ENCODE measurements around the gene SAP25.
A peak's percentile ranks its signal among the peaks of the same experiment; 100 is the strongest.
"Not testable (repeated sequence)": the region's sequence is repeated elsewhere in the genome, so short reads cannot be mapped to it uniquely, and the experiment has no call there.

The SAP25 gene

DNA sequence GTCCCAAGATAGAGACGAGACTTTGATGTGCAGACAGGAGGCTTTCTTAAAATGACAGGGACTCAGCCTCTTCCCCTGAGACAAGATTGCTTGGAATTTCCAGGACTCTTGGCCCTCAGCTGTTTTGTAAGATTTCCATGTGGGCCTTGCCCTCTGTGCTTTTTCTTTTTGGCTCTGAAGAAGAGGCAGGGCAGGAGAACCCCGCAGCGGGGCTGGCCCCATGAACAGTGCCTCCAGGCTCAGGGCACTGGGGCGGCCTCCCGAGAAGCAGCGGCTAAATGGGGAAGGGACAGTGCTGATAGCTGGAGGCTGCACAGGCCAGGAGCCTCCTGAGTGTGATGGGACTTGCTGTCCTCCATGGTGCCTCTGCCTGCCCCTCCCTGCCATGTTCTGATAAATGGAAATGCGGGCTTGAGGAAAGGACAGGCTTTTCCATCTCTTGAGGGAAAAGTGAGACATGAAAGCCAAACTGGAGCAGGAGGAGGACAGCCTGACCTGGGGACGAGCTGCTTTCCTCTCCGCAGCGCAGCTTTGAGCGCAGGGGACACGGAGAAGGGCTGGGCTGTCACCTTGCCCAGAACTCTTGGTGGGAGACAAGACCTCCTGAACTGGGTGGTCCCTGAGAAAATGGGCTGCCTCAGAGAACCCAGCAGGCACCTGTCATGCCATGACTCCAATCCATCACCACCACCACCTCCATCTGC lies 12.1 kb downstream of the SAP25 start:
- no peak for DNase-seq (ENCODE audit: low read depth)

GRCh38 chr7:100559127-100559526 lies 14.6 kb downstream of the SAP25 start:
- no peak for DNase-seq (ENCODE audit: low read depth)

DNA sequence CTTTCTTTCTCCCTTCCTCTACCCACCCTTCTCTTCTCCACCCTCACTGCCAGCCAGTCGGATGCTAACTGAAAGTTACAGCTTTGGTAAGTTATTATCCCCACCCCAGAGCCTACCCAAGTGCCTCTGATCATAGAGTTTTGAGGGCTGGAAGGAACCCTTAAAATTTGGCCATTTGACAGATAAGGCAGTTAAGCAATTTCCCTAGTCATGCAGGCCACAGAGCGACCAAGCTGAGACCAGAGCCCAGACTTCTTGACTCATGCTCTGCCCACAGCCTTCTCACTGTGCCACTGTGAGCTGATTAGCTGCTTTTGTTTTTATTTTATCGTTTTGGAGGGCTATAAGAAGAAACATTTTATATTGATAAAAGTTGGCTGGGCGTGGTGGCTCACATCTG lies 17.2 kb downstream of the SAP25 start:
- DNase-seq (ENCODE audit: low read depth) = peak; percentile 48

- no peak for DNase-seq (ENCODE audit: low read depth)
These were observed 18.0 kb downstream of the SAP25 start for GRCh38 chr7:100555701-100556100.

- no peak for DNase-seq (ENCODE audit: low read depth)
These were observed 20.7 kb downstream of the SAP25 start for GRCh38 chr7:100553032-100553431.

GRCh38 chr7:100552532-100552931 lies 21.2 kb downstream of the SAP25 start:
- DNase-seq (ENCODE audit: low read depth) = no peak

DNA sequence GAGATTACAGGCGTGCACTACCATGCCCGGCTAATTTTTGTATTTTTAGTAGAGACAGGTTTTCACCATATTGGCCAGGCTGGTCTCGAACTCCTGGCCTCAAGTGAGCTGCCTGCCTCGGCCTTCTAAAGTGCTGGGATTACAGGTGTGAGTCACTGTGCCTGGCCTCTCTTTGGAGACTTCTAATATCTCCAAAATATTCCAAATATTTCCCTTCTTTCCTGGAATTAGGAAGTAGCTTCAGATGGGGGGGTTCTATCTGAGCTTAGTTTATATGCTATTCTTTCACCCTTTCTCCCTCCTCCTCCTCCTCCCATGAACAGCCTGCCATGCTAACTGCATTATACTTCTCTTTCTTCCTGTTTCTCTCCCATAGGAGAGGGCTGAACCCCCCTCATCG lies 25.3 kb downstream of the SAP25 start:
- DNase-seq (ENCODE audit: low read depth) = not testable (repeated sequence)

DNA sequence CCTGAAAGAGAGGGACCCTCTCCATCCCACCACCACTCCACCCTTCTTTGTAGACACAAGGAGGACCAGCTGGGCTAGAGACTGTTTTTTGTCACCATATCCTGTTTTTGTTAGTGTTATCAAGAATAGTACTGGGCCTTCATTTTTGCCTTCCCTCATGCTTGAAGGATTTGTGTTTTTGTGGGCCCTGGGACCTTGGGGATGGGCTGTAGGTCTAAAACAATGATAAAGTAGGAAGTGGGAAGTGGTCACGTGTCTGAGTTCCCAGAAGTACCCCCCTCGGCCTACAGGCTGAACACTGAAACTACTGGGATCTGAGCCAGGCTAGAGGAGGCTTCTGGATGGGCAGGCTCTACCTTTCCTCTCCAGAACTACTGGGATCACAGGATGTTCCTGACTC lies 25.8 kb downstream of the SAP25 start:
- DNase-seq (ENCODE audit: low read depth) = no peak

DNA sequence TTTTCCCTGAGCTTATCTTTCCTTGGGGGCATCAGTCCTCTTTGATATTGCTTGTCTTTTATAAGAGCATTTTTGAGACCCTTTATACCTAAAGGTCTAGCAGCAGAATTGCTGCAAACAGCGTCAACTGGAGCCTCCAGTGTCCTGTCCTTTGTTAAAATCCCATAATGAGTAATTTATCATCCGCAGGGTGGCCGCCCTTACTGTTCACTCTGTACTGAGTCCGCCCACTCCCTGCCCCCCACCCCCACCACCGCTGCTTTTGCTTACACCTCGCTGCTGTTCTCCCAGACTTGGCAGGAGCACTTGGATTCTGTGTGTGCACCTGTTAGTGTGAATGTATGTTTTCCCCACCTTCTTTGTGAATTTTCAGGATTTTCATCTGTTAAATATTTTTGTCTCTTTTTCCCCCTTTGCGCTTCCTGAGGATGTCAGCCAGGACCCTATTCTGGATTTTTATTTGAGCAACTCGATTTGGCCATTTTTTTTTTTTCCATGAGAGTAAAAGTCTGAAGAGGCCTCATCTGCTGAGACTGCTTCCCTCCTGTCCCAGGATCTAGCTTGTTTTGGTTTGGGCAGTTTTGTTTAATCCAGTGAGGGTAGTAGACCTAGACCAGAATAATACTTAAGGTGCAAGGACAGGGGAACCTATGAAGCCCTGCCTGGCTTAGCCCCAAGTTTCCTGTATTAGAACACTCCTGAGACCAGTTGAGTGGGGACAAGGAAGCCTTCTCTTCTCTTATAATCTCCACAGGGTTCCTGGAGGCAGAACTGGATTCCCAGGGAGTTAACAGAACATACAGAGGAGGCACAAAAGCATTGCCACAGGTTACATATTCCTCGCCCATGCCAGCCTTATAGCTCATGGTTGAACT lies 26.5 kb downstream of the SAP25 start:
- no peak for DNase-seq (ENCODE audit: low read depth)

- DNase-seq (ENCODE audit: low read depth) = no peak
These were observed 27.4 kb downstream of the SAP25 start for GRCh38 chr7:100546129-100546925.

DNA sequence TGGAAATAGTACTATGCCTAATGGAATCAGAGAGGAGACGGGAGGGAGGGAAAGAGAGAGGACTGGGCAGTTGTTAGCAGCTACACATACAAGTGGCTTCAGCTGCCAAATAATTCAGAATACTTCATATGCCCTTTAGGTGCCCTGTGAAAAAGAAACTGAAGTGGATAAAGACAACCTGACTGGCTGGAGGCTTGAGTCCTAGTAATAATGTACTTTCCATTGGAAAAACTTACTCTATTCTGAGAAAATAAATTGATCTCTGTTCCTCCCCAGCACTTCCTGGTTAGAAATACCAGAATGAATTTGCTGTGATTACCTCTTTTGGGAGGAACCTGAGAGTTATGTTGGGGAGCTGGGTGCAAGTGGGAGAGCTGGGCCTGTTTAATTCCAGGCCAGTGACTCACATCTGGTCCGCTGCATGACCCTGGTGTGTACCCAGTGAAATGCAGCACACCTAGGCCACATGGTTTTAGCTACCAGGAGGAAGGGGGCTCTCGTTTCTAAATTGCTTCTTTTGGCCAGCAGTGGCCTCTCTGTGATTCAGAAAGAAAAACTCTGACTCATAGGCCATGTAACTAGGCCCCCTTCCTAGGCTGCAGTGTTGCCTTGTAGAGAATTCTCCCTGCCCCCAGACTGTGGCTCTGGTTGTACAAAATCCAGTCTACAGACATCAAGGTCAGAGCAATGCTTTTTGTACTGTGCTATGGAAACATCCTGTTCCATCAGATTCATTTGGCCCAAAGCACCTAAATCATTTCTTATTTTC lies 28.2 kb downstream of the SAP25 start:
- DNase-seq (ENCODE audit: low read depth) = peak; percentile 44

DNA sequence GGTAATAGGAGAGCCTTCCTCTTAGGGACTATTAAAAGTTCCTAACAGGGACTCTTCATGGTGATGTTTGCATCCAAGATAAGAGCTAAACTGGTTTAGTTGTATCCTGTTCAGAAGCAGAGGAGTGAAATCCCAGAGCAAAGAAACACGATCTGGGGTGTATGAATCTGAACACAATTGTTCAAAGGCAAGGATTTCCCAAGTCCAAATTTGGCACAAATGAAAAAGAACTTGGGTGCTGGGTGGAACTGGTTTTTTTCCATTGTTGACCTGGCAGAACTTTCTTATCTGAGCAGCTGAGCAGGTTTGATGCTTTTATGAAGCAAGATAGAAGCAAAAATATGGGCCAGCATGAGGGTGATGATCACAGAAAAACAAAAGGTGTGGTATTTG lies 28.7 kb downstream of the SAP25 start:
- no peak for DNase-seq (ENCODE audit: low read depth)

- DNase-seq (ENCODE audit: low read depth) = no peak
These were observed 29.3 kb downstream of the SAP25 start for GRCh38 chr7:100544386-100544785.

DNA sequence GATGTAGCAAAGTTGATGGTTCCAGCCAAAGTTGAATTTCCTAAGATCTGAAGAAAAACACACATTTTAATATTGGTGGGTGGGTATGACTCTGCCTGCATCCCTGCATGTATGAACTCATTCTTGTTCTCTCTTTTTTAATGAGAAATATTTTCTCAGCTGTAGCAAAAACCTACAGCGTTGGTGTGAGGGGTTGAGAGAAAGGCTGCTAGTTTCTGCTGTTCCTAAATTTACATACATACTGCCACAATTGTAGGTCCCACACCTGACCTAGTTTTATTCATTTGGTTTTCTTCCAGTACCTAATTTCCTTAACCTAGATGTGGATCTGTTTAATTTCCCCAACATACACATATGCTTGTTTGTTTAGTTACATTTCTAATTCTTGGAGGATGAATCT lies 30.1 kb downstream of the SAP25 start:
- no peak for DNase-seq (ENCODE audit: low read depth)

DNA sequence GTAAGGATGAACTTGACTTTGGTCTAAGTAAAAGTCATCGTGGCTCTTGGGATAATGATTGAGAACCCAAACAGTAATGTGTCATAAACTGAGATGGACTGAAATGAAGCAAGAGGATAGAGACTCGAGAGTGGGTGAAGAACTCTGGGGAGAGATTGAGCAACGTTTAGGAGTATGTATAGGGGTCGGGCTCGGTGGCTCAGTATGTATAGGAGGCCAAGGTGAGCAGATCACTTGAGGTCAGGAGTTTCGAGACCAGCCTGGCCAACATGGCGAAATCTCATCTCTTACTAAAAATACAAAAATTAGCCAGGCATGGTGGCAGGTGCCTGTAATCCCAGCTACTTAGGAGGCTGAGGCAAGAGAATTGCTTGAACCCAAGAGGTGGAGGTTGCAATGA lies 32.4 kb downstream of the SAP25 start:
- not testable (repeated sequence) for DNase-seq (ENCODE audit: low read depth)

DNA sequence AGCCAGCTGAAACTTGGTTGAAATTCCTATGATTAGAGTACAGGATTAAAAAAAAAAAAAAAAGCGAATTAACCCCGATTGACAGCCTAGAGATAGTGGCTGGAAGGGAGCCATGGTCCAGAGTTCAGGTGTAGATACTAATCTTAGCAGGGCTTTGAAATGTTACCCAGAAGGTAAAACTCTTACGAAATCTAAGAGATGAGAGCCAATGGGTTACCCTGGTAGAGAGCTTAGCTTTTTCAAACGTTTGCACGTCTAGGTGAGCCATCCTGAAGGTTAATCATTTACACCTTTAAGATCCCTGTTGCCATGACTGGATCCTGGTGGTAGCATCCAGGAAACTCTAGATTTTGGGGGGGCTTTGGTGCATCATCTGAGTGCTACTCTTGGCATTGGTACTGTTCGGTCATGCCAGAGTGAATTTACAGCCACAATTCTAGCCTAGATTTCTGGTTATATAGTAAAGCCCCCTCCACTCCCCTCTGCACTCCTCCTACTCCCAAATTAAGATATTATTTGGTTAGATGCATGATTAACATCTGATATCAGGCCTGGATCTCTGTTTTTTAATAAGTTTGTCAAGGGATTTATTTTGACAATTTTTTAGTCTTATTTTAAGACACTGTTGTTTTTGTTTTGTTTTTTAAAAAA lies 33.5 kb downstream of the SAP25 start:
- DNase-seq (ENCODE audit: low read depth) = no peak

DNA sequence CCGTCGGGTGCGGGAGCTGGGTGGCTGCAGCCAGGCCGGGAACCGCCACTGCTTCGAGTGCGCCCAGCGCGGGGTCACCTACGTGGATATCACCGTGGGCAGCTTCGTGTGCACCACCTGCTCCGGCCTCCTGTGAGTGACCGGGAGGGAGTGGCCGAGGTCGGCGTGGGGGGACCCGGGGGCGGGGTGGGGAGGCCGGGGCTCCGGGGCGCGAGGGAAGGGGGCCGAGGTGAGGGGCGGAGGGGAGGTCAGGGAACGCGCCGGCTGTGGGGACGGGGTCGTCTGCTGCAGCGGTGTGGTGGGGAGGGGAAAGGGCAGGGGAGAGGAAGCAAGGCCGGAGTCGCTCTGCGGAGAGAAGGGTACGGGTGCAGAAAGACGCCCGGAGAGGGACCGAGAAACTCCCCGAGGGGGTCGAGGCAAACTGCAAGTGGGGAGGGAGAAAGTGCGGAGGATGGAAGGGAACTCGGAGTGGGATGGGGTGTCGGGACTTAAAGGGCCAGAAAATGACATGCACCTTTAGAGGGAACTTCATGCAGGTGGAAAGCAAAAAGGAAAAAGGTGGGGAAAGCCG lies 34.2 kb downstream of the SAP25 start:
- DNase-seq (ENCODE audit: low read depth) = no peak

- peak; percentile 100 for DNase-seq (ENCODE audit: low read depth)
These were observed 34.9 kb downstream of the SAP25 start, which contains the start of gene AGFG2 for GRCh38 chr7:100538654-100539435. Gene AGFG2 (plus strand): TSS chr7:100539203. CDS start chr7:100539347, 144 bp downstream.

DNA sequence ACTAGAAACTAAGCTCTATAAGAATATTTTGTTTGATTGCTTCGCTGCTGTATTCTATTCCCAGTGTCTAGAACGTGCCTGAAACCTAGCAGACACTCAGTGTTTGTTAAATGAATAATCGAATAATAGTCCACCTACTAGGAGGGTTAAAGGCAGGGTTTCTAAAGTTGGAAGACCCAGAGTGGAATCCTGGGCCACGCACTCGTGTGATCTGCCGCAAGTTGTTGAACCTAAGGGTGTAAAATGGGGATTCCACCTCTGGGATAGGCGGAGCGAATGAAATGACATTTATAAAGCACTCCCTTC lies 35.4 kb downstream of the SAP25 start:
- no peak for DNase-seq (ENCODE audit: low read depth)

- not testable (repeated sequence) for DNase-seq (ENCODE audit: low read depth)
These were observed 37.0 kb downstream of the SAP25 start for GRCh38 chr7:100536695-100537094.
